GM10266 (cell line): Measurements from ENCODE around the gene INSC.
"Not testable (repeated sequence)": the region's sequence is repeated elsewhere in the genome, so short reads cannot be mapped to it uniquely, and the experiment has no call there.

Experiments
- DNase-seq: peaks from one replicate; pipeline ENCODE4 v3.0.0; 2012; ENCODE audit errors: extremely low spot score
- CTCF ChIP-seq: IDR thresholded peaks from 2 replicates; pipeline ENCODE4 v1.5.1; 2012; ENCODE audit warnings: mild to moderate bottlenecking, low read depth; ENCODE audit not compliant: control insufficient read depth, insufficient read depth; ENCODE audit errors: missing control alignments

Gene INSC

GRCh38 chr11:15114501-15115475 lies at the start of gene INSC:
TSS of gene INSC (plus strand) at chr11:15114923. CDS start at chr11:15149175, 34,252 bp downstream.
- no peak for TF ChIP-seq CTCF
- no peak for DNase-seq

- not testable (repeated sequence) for DNase-seq
Observed at GRCh38 chr11:15069751-15070150, 45.0 kb upstream of the INSC start.

GRCh38 chr11:15071556-15072255 lies 43.0 kb upstream of the INSC start:
- no peak for TF ChIP-seq CTCF
- DNase-seq: no peak

GRCh38 chr11:15072551-15073143 lies 42.1 kb upstream of the INSC start:
- DNase-seq: no peak
- no peak for TF ChIP-seq CTCF

GRCh38 chr11:15073361-15074205 lies 41.1 kb upstream of the INSC start, which contains the start of gene CALCB:
TSS of gene CALCB (plus strand) at chr11:15073593. CDS start at chr11:15074719, 1,126 bp downstream.
- no peak for TF ChIP-seq CTCF
- no peak for DNase-seq

- DNase-seq: peak; percentile 60
- TF ChIP-seq CTCF: peak; percentile 91
Observed at GRCh38 chr11:15074206-15075161, 40.2 kb upstream of the INSC start.
